ENCODE data around the gene RGS7.

DNA sequence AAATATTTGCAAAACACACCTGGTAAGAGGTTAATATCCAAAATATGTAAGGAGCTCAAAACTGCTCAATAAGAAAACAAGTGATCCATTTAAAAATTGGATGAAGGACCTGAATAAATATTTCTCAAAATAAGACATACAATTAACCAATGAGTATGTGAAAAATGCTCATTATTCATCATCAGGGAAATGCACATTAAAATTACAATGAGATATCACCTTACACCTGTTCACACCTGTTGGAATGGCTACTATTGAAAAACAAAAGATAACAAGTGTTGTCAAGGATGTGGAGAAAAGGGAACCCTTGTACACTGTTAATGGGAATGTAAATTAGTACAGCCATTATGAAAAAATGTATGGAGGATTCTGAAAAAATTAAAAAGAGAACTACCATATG, 609.1 kb downstream of the RGS7 start:
- TF ChIP-seq, protein P1, sequence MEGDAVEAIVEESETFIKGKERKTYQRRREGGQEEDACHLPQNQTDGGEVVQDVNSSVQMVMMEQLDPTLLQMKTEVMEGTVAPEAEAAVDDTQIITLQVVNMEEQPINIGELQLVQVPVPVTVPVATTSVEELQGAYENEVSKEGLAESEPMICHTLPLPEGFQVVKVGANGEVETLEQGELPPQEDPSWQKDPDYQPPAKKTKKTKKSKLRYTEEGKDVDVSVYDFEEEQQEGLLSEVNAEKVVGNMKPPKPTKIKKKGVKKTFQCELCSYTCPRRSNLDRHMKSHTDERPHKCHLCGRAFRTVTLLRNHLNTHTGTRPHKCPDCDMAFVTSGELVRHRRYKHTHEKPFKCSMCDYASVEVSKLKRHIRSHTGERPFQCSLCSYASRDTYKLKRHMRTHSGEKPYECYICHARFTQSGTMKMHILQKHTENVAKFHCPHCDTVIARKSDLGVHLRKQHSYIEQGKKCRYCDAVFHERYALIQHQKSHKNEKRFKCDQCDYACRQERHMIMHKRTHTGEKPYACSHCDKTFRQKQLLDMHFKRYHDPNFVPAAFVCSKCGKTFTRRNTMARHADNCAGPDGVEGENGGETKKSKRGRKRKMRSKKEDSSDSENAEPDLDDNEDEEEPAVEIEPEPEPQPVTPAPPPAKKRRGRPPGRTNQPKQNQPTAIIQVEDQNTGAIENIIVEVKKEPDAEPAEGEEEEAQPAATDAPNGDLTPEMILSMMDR (IDR thresholded peaks at IDR 0.05; ENCODE audit: low read depth, low read length) = no peak
- TF ChIP-seq POLR2A (IDR thresholded peaks at IDR 0.05; ENCODE audit: extremely low read depth, insufficient read length) = no peak
- TF ChIP-seq, protein P2, sequence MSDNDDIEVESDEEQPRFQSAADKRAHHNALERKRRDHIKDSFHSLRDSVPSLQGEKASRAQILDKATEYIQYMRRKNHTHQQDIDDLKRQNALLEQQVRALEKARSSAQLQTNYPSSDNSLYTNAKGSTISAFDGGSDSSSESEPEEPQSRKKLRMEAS (IDR thresholded peaks at IDR 0.05; ENCODE audit: low read depth, low read length) = no peak
